ENCODE measurements around the gene TSEN54. TPM values are rescaled to one million over a fixed set of nuclear protein-coding genes. Genes with fewer than 3 reads are reported as not detected.

The TSEN54 gene
- total and polyA plus RNA-seq, 2 experiments from 2014 or later, result 42.5 to 52.3 TPM

- Histone ChIP-seq H3K4me2 (no peak overlapping the region), H3K27ac (no peak overlapping the region), H3K9me2 (replicated peaks; ENCODE audit: insufficient read depth) (no peaks in the 10 kb centered on the region), H4K20me1 (ENCODE audit: insufficient read depth, poor library complexity, severe bottlenecking) (no peaks in the 10 kb centered on the region), H3K4me3 (no peak overlapping the region), H2AFZ (no peak overlapping the region), H3K4me1 (ENCODE audit: insufficient read depth) (no peaks in the 10 kb centered on the region), H3K9me3 (ENCODE audit: low read depth) (no peaks in the 10 kb centered on the region), H3K27me3 (no peaks in the 10 kb centered on the region), H3K36me3 (replicated peaks; ENCODE audit: insufficient read depth, low read depth) (no peaks in the 10 kb centered on the region), H3K79me2 (no peaks in the 10 kb centered on the region)
- WGBS (ENCODE audit: low lambda C conversion rate, missing lambda C conversion rate), result 95% methylated on average over 18 of the region's 21 CpGs
- DNase-seq (ENCODE audit: low spot score), result no peak
- TF ChIP-seq EZH2 (IDR thresholded peaks at IDR 0.05; ENCODE audit: borderline replicate concordance) (no peak), EZH2phosphoT487 (IDR thresholded peaks at IDR 0.05; ENCODE audit: low read depth, severe bottlenecking, unreplicated experiment) (no peak), CTCF (IDR thresholded peaks at IDR 0.05; ENCODE audit: poor library complexity) (no peak)
These were observed 14.8 kb upstream of the TSEN54 start for GRCh38 chr17:75501378-75502071.

GRCh38 chr17:75502072-75502720 is 14.1 kb upstream of the TSEN54 start:
- H3K9me2 ChIP-seq (replicated peaks; ENCODE audit: insufficient read depth), result no peaks in the 10 kb centered on the region
- H4K20me1 ChIP-seq (ENCODE audit: insufficient read depth, poor library complexity, severe bottlenecking), result no peaks in the 10 kb centered on the region
- 94% methylated on average over 25 of the region's 40 CpGs for WGBS (ENCODE audit: low lambda C conversion rate, missing lambda C conversion rate)
- H3K79me2 ChIP-seq, result no peaks in the 10 kb centered on the region
- no peak overlapping the region for H3K4me3 ChIP-seq
- no peak overlapping the region for H2AFZ ChIP-seq
- H3K4me1 ChIP-seq (ENCODE audit: insufficient read depth), result no peaks in the 10 kb centered on the region
- no peak overlapping the region for H3K27ac ChIP-seq
- no peak for DNase-seq (ENCODE audit: low spot score)
- H3K9me3 ChIP-seq (ENCODE audit: low read depth), result no peaks in the 10 kb centered on the region
- no peaks in the 10 kb centered on the region for H3K36me3 ChIP-seq (replicated peaks; ENCODE audit: insufficient read depth, low read depth)
- H3K4me2 ChIP-seq, result no peak overlapping the region
- no peaks in the 10 kb centered on the region for H3K27me3 ChIP-seq
- TF ChIP-seq EZH2phosphoT487 (IDR thresholded peaks at IDR 0.05; ENCODE audit: low read depth, severe bottlenecking, unreplicated experiment) (no peak), EZH2 (IDR thresholded peaks at IDR 0.05; ENCODE audit: borderline replicate concordance) (no peak), CTCF (IDR thresholded peaks at IDR 0.05; ENCODE audit: poor library complexity) (no peak)

- Histone ChIP-seq H3K9me2 (replicated peaks; ENCODE audit: insufficient read depth) (no peaks in the 10 kb centered on the region), H2AFZ (no peak overlapping the region), H3K4me1 (ENCODE audit: insufficient read depth) (no peaks in the 10 kb centered on the region), H3K4me3 (no peak overlapping the region), H4K20me1 (ENCODE audit: insufficient read depth, poor library complexity, severe bottlenecking) (no peaks in the 10 kb centered on the region), H3K27ac (no peak overlapping the region), H3K4me2 (no peak overlapping the region), H3K79me2 (no peaks in the 10 kb centered on the region), H3K9me3 (ENCODE audit: low read depth) (no peaks in the 10 kb centered on the region), H3K27me3 (no peaks in the 10 kb centered on the region), H3K36me3 (replicated peaks; ENCODE audit: insufficient read depth, low read depth) (no peaks in the 10 kb centered on the region)
- DNase-seq (ENCODE audit: low spot score), result no peak
- TF ChIP-seq CTCF (IDR thresholded peaks at IDR 0.05; ENCODE audit: poor library complexity) (no peak), EZH2 (IDR thresholded peaks at IDR 0.05; ENCODE audit: borderline replicate concordance) (no peak), EZH2phosphoT487 (IDR thresholded peaks at IDR 0.05; ENCODE audit: low read depth, severe bottlenecking, unreplicated experiment) (no peak)
- 90% methylated on average over 14 of the region's 25 CpGs for WGBS (ENCODE audit: low lambda C conversion rate, missing lambda C conversion rate)
These were observed 13.5 kb upstream of the TSEN54 start for GRCh38 chr17:75502721-75503329.

All from hepatocyte (in vitro differentiated cells).